Fibroblast of the aortic adventitia (primary cell): ENCODE results near the gene FOXA3. TPM values are rescaled to one million over a fixed set of nuclear protein-coding genes. Genes with fewer than 3 reads are reported as not detected.
"Not testable (repeated sequence)": the region's sequence is repeated elsewhere in the genome, so short reads cannot be mapped to it uniquely, and the experiment has no call there.

ENCODE experiments used
- DNase-seq: peaks from one replicate; pipeline ENCODE4 v3.0.0-alpha.2; 2010; ENCODE audit warnings: low read depth
- H3K4me3 ChIP-seq: 2 replicates; pipeline ENCODE4 v1.5.1; 2011; ENCODE audit warnings: low read depth, mild to moderate bottlenecking, control low read depth, low read length, moderate library complexity
- CTCF ChIP-seq: IDR thresholded peaks from 2 replicates; pipeline ENCODE4 v1.5.1; 2011; ENCODE audit warnings: mild to moderate bottlenecking, low read length, control low read depth, inconsistent platforms; ENCODE audit not compliant: insufficient read depth
- total RNA-seq: library from RNA; depleted of rRNA; stranded (reverse); fragments of >200 nt; gene quantifications from 2 replicates; pipeline ENCODE4 v1.2.3, GENCODE V29; 2012; ENCODE audit warnings: low replicate concordance

Gene FOXA3
- total RNA-seq, 1 donor: not detected

DNA sequence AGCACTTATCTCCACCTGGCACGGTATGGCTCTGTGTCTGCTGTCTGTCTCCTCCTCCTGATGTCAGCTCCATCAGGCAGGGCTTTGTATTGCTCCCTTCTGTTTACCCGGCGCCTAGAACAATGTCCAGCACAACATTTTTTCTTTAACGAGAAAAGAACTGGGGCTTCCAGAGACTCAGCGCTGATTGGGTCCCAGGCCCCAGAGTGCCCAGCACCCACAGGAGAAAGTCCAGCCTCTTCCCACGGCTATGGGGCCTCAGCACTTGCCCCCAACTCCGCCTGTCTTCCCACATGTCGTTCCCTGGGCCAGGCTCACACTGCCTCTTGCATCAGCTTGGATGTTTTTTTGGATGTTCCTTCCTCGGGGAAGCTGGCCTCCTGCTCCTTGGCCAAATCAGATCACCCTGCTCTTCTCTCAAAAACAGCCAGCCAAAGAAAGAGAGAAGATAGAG, 31.4 kb downstream of the FOXA3 start:
- no peak for TF ChIP-seq CTCF
- H3K4me3 ChIP-seq: no peak overlapping the region
- no peak for DNase-seq

GRCh38 chr19:45895983-45896599, 32.0 kb downstream of the FOXA3 start:
- not testable (repeated sequence) for H3K4me3 ChIP-seq, DNase-seq

GRCh38 chr19:45897261-45897812, 33.2 kb downstream of the FOXA3 start:
- TF ChIP-seq CTCF: no peak
- H3K4me3 ChIP-seq: no peak overlapping the region
- no peak for DNase-seq

GRCh38 chr19:45899253-45899652, 35.1 kb downstream of the FOXA3 start:
- DNase-seq: no peak
- TF ChIP-seq CTCF: no peak
- H3K4me3 ChIP-seq: no peak overlapping the region

GRCh38 chr19:45899919-45900589, 35.9 kb downstream of the FOXA3 start:
- H3K4me3 ChIP-seq: no peak overlapping the region
- DNase-seq: no peak
- no peak for TF ChIP-seq CTCF

DNA sequence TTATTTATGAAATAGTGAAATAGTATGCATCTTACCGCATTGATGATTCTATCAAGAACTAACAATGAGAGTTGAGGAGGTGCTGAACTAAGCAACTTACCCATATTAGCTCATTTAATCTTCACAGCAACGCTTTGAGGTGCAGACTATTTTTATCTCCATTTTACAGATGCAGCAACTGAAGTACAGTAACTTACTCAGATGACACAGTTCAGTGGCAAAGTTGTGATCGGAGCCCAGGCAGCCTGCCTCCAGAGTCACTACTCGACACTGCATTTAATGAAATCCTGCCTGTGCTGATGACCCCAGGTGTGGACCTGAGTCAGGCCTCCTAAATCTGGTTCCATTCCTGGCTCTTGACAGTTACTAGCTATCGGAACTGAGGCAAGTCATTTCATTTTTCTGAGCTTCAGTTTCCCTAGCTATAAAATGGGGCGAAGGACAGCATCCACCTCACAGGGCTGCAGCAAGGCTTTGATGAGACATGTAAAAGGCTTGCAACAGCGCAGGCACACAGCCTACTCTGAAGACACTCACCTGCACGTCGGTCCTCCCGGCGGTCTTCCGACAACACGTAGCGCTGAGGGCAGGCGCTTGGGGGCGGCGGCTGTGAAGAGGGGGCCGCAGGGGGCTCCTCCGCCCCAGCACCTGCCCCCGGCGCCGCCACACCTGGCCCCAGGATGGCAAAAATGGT, 36.8 kb downstream of the FOXA3 start:
- peak overlapping the region; percentile 84 for H3K4me3 ChIP-seq
- TF ChIP-seq CTCF: no peak
- DNase-seq: no peak

DNA sequence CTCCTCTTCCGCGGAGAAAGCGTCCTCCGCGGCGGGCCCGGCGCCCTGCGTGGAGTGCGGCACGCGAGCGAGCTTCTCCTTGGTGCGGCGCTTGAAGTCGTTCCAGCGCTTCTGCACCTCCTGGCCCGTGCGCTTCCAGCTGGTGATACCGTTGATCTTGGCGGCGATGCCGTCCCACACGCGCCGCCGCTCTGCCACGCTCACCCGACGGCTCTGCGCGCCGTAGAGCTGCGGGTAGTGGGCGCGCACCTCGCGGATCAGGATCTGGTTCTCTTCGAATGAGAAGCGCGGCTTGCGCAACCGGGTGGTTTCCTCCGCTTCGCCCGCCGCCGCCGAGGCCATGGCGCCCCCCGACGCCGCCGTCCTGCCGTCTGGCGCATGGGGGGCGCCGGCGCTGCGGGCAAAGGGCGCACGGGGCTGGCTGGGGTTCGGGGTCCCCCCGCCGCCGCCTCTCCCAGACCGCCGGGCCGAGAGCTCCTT, 37.3 kb downstream of the FOXA3 start:
- peak; percentile 51 for DNase-seq
- peak overlapping the region; percentile 84 for H3K4me3 ChIP-seq
- no peak for TF ChIP-seq CTCF
